Activated naive CD4-positive, alpha-beta T cell treated with anti-CD3 and anti-CD28 coated beads, Interleukin-2, amount 50 U/mL, for 16 hours (primary cell): ENCODE results near the gene MYL10.

ENCODE experiments used
- DNase-seq: peaks from one replicate; pipeline ENCODE4 v3.0.0-alpha.2; 2020

MYL10 gene

DNA sequence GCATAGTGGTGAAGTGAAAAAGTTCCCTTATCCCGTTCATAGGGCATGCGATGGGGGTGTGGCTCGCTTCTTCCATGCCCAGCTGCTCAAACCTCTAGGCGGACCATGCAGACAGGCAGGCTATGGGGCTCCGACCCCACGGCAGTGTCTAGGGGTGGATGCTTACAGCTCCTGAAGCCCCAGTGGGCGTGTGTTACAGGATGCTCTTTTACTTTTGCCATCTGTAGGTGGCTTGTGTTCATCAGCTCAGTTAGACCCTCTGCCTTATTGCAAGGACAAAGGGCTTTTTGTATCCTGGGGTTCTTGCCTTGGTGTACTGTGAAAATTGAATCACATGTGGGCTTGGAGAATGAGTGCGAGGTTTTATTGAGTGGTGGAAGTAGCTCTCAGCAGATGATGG is at the start of gene MYL10:
TSS of gene MYL10 (minus strand) at position 126 of the 400 bp plus-strand sequence. CDS start 178 bp downstream, outside the sequence.
- DNase-seq = no peak

DNA sequence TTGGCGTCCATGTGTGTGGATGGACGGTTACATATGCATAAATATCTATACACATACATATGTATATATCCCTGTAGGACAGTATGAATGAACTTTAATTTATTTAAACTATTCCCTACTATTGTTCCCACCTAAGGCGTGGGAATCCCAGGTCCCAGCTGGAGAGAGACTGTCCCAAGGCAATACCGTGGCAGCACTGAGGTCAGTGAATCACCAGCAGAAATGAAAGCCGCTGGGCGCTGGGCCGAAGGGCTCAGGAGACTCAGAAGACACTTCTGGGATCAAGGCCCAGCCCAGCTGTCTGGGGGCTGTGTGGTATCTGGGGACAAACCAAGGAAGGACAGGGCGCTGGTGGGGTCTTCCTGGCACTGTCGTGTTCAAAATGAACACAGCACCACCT is 49.6 kb upstream of the MYL10 start:
- no peak for DNase-seq

- no peak for DNase-seq
Measured at GRCh38 chr7:101677797-101678479, 48.8 kb upstream of the MYL10 start.

DNA sequence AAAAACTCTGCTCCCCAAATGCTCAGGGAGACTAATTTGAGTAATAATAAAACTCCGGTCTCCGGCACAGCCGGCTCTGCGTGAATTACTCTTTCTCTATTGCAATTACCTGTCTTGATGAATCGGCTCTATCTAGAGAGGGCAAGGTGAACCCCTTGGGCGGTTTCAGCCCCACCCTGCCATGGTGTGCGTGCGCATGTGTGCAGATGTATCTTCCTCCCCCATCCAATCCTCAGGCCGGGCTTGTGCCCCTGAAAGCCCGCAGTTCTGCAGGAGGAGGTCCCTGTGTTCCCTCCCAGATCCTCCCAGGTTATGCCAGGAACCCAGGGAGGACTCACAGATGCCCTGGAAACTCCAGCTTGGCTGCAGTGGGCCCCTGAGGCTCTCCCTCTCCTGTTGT is 48.3 kb upstream of the MYL10 start:
- no peak for DNase-seq

DNA sequence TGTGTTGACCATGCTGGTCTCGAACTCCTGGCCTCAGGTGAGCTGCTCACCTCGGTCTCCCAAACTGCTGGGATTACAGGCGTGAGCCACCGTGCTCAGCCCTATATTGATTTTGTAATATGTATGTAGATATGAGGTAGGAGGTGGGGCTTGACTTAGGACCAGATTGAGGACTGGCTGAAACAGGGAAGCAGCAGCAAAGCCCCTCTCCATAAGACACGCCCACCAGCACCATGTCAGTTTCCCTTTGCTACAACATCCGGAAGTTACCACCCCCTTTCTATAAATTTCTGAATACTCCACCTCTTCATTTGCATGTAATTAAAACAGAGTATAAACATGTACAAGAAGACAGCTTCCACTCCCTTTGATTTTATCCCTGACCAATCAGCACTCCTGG is 47.9 kb upstream of the MYL10 start:
- no peak for DNase-seq

DNA sequence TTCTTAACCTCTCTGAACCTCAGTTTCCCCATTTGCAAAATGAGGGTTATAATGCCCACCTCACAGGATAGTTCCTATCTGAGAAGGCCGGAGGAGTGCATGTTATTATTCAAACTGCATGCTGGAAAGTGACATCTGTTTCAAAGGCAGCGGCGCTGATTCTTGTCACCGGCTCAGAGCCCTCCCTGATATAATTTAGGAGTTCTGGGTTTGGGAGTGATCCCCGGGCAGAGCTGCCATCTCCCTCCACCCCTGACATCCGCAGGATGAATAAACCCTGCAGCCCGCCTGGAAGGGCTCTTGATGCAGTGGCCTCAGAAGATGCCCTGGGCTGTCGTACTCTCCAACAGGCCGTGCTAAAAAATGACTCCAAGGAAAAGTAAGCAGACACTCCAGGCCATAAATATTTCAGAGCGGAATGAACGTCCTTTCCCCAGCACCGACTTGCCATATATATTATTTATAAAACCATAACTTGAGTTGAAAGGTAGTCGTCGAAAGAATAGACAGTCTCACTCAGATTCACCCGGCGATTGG is 47.0 kb upstream of the MYL10 start:
- no peak for DNase-seq

DNA sequence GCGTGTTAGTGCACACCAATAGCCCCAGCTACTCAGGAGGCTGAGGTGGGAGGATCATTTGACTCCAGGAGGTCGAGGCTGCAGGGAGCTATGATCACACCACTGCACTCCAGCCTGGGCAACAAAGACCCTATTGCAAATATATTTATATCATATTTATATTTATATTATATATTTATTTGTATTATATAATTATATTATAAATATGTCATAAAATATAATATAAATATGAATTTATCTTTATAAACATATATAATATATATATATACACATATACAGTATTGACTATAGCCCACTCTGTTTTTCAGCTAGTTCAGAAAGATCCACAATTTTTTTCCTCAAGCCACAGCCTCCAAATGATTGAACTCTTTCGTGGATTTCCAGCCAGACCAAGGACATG is 45.3 kb upstream of the MYL10 start:
- DNase-seq = no peak

- no peak for DNase-seq
Measured at GRCh38 chr7:101673951-101674350, 44.9 kb upstream of the MYL10 start.

GRCh38 chr7:101673315-101673714 is 44.2 kb upstream of the MYL10 start:
- no peak for DNase-seq

DNA sequence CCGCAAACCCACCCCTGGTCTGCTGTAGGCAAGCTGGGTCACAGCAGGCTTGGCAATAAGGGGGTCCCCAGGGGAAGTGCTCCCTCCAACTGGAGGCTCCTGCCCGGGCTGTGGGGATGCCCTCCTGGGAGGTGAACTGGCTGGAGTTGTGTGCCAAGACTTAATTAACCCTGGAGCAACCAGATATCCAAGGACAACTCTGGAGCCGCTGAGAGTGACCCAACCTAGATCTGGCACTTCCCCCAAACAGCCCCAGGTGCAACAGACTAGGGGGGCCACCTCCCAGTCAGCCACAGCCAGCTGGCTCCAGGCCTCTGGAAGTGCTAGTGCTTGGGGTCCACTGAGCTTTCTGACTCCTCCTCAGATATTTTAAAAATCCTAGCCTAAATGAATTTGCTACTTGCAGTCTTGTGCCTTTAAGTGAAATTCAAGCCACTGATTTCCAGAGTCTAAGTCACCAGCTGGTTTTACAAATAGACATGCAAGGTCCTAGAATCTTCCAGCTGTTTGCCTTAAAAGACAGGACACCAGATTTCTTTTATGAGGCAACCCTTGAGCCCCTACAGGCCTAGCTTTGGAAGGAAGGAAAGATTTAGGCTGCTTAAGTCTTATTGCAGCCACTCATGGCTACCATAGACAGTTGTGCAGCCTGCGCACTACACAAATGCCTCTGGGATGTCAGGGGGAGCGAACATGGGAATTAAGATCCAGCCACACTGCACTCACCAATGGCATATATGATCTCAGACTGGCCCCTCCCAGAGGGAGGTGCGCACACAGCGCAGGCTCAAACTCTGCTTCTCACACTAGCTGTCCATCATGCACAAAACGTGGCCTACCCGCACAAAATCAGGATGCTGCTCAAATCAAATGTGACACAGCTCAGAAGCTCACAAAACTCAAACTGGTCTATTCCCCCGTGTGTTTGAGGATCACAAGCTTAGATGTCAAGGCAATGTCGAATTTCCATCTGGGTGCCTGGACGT is 42.6 kb upstream of the MYL10 start:
- DNase-seq = no peak

DNA sequence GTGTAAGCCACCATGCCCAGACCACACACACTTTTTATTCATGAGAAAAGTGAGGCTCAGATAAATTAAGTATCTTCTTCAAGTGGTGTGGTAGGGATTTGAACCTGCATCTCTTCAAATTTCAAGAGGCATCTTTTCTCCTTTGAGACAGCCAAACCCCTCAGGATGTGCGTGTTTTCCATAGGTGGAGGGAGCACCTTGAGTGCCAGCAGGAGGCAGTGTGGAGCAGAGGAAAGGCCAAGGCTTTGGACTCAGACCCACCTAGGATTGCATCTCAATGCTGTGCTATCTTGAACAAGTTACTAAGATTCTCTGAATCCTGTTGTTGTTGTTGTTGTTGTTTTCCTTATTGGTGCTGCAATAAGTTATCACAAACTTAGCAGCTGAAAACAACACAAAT is 40.2 kb upstream of the MYL10 start:
- no peak for DNase-seq

DNA sequence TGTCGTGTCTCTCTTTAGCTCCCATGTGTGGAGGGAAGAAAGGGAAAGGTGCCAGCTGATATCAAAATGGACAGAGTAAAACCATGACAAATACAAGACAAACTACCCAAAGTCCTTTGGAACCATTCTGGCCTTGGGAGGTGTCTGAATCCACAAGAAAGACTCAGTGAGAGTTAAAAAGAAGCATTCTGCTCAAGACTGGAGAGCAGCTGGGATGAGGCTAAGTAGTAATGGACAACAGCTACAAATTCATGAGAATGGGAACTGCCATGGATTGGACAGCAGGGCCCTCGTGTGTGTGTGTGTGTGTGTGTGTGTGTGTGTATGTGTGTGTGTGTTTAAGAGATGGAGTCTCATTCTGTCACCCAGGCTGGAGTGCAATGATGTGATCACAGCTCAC is 39.6 kb upstream of the MYL10 start:
- no peak for DNase-seq

DNA sequence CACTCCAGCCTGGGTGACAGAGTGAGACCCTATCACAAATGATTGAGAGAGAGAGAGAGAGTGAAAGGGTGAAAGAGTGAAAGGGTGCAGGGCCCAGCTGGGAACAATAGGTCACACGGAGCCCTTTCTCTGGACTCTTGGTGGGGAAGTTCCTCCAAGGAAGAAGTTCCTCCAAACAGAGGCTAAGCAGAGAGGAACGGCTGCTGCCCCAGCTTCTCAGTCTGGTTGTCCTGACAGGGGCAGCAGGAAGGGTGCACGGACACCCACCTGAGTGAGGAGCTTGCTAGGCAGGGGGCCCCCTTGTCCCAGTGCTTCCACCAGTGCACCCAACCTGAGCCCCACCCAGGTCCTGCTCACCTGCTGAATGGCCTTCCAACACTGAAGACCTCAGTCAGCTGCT is 38.8 kb upstream of the MYL10 start:
- DNase-seq = no peak

DNA sequence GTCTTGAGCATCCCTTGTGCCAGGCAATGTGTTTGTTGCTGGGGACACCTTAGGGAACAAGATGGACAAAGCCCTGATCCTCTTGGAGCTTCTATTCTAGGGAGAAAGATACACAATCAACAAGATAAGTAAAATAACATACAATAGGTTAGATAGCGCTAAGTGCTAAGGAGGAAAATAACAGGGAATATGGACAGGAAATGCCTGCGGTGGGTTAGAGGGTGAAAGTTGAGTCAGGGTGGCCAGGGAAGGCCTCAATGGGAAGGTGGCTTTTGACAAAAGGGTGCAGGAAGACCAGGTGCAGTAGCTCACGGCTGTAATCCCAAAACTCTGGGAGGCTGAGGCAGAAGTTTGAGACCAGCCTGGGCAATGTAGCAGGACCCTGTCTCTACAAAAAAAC is 38.3 kb upstream of the MYL10 start:
- DNase-seq = no peak

DNA sequence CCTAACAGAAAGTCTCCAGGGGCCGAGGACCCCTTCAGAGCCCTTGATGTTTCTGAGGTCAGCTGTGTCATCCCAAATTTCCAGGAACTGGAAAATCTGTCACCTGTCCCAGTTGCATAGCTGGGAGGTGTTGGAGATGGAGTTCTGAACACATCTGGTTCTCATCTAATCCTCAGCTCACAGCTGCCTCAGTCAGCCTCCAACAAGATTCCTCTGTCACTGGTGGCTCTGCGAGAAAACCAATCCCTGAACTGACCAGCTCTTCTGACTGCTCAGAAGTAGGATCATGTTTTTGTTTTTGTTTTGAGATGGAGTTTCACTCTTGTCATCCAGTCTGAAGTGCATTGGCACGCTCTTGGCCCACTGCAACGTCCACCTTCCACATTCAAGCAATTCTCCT is 37.6 kb upstream of the MYL10 start:
- no peak for DNase-seq

GRCh38 chr7:101666293-101666692 is 37.2 kb upstream of the MYL10 start:
- no peak for DNase-seq

DNA sequence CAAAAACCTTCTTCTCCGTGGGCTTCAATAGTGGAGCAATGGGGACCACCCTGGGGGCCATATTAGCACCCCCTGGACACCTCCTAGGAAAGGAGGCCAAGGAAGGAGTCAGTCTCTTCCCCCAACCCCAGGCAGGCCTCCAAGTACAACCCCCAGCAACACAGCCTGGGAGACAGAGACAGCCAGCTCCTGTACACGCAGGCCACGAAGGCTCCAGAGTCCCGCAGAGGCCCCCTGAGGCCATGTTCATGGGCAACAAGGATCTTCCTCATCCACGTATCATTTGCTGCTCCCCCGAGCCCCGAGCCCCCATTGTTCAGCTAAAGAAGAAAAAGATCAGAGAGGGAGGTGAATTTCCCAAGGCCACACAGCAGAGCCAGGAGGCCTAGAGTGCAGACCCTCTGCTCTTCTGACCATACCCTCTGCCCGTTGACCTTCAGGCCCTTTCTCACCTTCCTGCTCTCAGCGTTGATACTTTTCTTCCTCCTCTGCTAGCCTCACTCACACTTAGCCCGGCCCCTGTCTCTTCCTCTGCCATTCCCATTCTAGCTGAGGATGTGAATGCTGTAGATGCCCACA is 35.9 kb upstream of the MYL10 start:
- no peak for DNase-seq

- no peak for DNase-seq
Measured at GRCh38 chr7:101664436-101664835, 35.3 kb upstream of the MYL10 start.

DNA sequence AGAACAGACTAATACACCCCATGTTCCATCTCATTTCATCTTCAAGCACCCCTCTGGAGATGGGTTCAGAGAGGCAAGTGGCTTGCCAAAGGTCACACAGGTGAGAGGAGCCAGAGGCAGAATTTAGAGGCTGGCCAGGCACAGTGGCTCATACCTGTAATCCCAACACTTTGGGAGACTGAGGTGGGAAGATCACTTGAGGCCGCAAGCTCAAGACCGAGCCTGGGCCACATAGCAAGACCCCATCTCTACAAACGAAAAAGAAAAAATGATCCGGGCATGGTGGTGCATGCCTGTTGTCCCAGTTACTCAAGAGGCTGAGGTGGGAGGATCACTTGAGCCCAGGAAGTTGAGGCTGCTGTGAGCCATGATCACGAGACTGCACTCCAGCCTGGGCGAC is 34.7 kb upstream of the MYL10 start:
- no peak for DNase-seq

DNA sequence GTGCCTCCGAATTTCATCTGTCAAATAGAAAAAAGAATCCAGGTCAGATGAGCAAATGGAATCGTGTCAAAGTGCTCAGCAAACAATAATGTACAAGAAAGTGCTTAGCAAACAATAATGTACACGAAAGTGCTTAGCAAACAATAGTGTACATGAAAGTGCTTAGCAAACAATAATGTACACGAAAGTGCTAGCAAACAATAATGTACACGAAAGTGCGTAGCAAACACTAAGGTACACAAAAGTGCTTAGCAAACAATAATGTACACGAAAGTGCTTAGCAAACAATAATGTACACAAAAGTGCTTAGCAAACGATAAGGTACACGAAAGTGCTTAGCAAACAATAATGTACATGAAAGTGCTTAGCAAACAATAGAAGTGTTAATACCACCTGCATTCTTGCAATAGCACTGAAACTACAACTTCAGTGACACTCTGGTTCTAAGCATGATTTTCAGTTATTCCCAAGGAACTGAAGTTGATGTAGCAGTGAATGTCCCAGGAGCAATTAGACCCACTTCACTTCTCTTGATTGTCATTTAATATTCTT is 33.4 kb upstream of the MYL10 start:
- DNase-seq = no peak

GRCh38 chr7:101659706-101660105 is 30.6 kb upstream of the MYL10 start:
- DNase-seq = no peak

- no peak for DNase-seq
Measured at GRCh38 chr7:101657171-101657570, 28.1 kb upstream of the MYL10 start.

DNA sequence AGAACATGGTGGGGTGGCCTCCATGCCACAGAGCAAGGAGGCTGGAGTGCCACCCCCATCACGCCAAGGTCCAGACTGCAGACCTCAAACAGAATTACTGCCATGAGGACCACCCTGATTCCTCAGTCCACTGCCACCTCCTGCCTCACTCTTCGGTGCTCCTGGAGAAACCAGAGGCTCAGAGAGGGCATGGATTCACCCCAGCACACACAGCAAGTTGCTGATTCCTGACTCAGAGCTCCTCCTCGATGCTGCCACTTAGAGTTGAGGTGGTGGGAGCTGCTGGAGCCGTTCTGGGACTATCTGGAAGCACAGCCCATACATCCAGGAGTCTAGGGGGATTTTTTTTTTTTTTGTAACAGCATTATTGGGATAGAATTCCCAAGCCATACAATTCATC is 22.0 kb upstream of the MYL10 start:
- no peak for DNase-seq
